Sigmoid colon (tissue), 7 donors: ENCODE measurements around the gene XIAP. TPM values are rescaled to one million over a fixed set of nuclear protein-coding genes. Genes with fewer than 3 reads are reported as not detected.

Source experiments
- DNase-seq: peaks from one replicate; pipeline ENCODE4 v3.0.0-alpha.2; 2019
- H3K27ac ChIP-seq, 4 donors: fragments of 200-600 bp; sonication (generic); one replicate each; pipeline ENCODE4 v1.5.1; 2016 to 2019; ENCODE audit warnings: mild to moderate bottlenecking in 1 of 4
- H3K27me3 ChIP-seq, 3 donors: fragments of 200-600 bp; sonication (generic); one replicate each; pipeline ENCODE4 v1.5.1; 2019; ENCODE audit warnings: mild to moderate bottlenecking in 1 of 3
- H3K36me3 ChIP-seq, 4 donors: fragments of 200-600 bp; sonication (generic); one replicate each; pipeline ENCODE4 v1.5.1; 2016 to 2019
- H3K4me1 ChIP-seq, 4 donors: fragments of 200-600 bp; sonication (generic); one replicate each; pipeline ENCODE4 v1.5.1; 2017 to 2019
- H3K4me3 ChIP-seq, 4 donors: fragments of 200-600 bp; sonication (generic); one replicate each; pipeline ENCODE4 v1.5.1; 2017 to 2019; ENCODE audit warnings: mild to moderate bottlenecking in 2 of 4, moderate library complexity in 1 of 4
- H3K9me3 ChIP-seq, 4 donors: fragments of 200-600 bp in 3 of 4; sonication (generic) in 3 of 4; one replicate each; pipeline versions ENCODE4 v1.5.1 to v1.6.1; 2013 to 2019
- CTCF ChIP-seq, 4 experiments: fragments of 450-650 bp in 3 of 4; fragments of 200-600 bp in 1 of 4; IDR thresholded peaks; one replicate each; pipeline ENCODE4 v1.5.1; 2016 to 2019; ENCODE audit warnings: antibody characterized with exemption in 4 of 4, mild to moderate bottlenecking in 3 of 4, moderate library complexity in 2 of 4
- EP300 ChIP-seq, 4 donors: sonication (generic); formaldehyde crosslinking; IDR thresholded peaks; one replicate each; pipeline ENCODE4 v1.6.1; 2017; ENCODE audit warnings: antibody characterized with exemption in 4 of 4
- POLR2A ChIP-seq, 2 donors: fragments of 450-650 bp; IDR thresholded peaks; one replicate each; pipeline ENCODE4 v1.6.1; 2016; ENCODE audit warnings: antibody characterized with exemption in 2 of 2, mild to moderate bottlenecking in 2 of 2, moderate library complexity in 2 of 2
- POLR2AphosphoS5 ChIP-seq, 4 donors: sonication (generic); formaldehyde crosslinking; IDR thresholded peaks; one replicate each; pipeline ENCODE4 v1.6.1; 2017; ENCODE audit warnings: antibody characterized with exemption in 4 of 4
- WGBS, 2 donors: extraction: QIAGEN DNeasy Blood & Tissue Kit; methylation state at CpG; one replicate each; pipeline ENCODE4 v1.1.7; 2013; 5-methylcytosine and 5-hydroxymethylcytosine counted together
- intact Hi-C: fragments of 100-400 bp; cut with DNase I; formaldehyde crosslinking; loops from one replicate; pipeline ENCODE4 v1.15.1; 2023
- polyA plus RNA-seq, 3 donors: library from polyadenylated mRNA; stranded (reverse); fragments of 200-250 nt; gene quantifications; one replicate each; pipeline ENCODE4 v1.2.3, GENCODE V29; 2013
- total RNA-seq, 4 donors: library from RNA; depleted of rRNA; stranded (reverse); fragments of >200 nt; gene quantifications; one replicate each; pipeline ENCODE4 v1.1.0, GENCODE V29; 2016
- donor health status: healthy with polysubstance abuse.
- donor health status: Bipolar disorder and iron deficiency.
- donor health status: healthy.

The XIAP gene
- total and polyA plus RNA-seq, 7 donors, result 19.2 to 42.1 (median 28.3) TPM

GRCh38 chrX:123959281-123960063 is 99.6 kb downstream of the XIAP start:
- no peaks in the 10 kb centered on the region for H3K36me3 ChIP-seq
- H3K27me3 ChIP-seq, result no peaks in the 10 kb centered on the region
- peak overlapping the region; percentile 43 to 80 (median 66) for H3K4me3 ChIP-seq
- peak; percentile 81 for DNase-seq
- 1 to 2% methylated on average over 35 of the region's 35 CpGs for WGBS, 2 donors
- intact Hi-C loops, result loop anchor here (2.0 to 5.0 kb wide), 4 partner anchors 17 to 127 kb away; no protein-coding TSS in a partner anchor
- no peaks in the 10 kb centered on the region for H3K9me3 ChIP-seq
- peak overlapping the region; percentile 88 to 99 (median 94) for H3K27ac ChIP-seq
- H3K4me1 ChIP-seq, result peaks cover 0 to 6% (median 2%) of the 10 kb centered on the region in 4 donors
- TF ChIP-seq POLR2A (IDR thresholded peaks at IDR 0.05) (no peak), POLR2AphosphoS5 (IDR thresholded peaks at IDR 0.05) (no peak), CTCF (IDR thresholded peaks at IDR 0.05) (no peak), EP300 (IDR thresholded peaks at IDR 0.05) (no peak)

- no peak for DNase-seq
- no peak for TF ChIP-seq CTCF (IDR thresholded peaks at IDR 0.05)
- TF ChIP-seq POLR2A (IDR thresholded peaks at IDR 0.05), result no peak
- TF ChIP-seq EP300 (IDR thresholded peaks at IDR 0.05), result no peak
- TF ChIP-seq POLR2AphosphoS5 (IDR thresholded peaks at IDR 0.05), result no peak
- Histone ChIP-seq H3K9me3 (no peaks in the 10 kb centered on the region), H3K4me1 (peaks cover 0 to 14% (median 4%) of the 10 kb centered on the region in 4 donors), H3K27me3 (no peaks in the 10 kb centered on the region), H3K36me3 (no peaks in the 10 kb centered on the region), H3K4me3 (peak overlapping the region; percentile 70 to 80 (median 79)), H3K27ac (peak overlapping the region; percentile 94 to 99 (median 97))
- intact Hi-C loops, result loop anchor here (2.0 to 5.0 kb wide), 3 partner anchors 16 to 104 kb away; no protein-coding TSS in a partner anchor
- 2% methylated on average over 13 of the region's 13 CpGs for WGBS, 2 donors
These were observed 101.1 kb downstream of the XIAP start for GRCh38 chrX:123960956-123961267.

GRCh38 chrX:123961268-123962005 is 101.6 kb downstream of the XIAP start, which contains the start of gene STAG2:
TSS of gene STAG2 (plus strand) at chrX:123961706. CDS start at chrX:124022628, 60,922 bp downstream.
- no peaks in the 10 kb centered on the region for H3K9me3 ChIP-seq
- H3K27me3 ChIP-seq, result no peaks in the 10 kb centered on the region
- H3K27ac ChIP-seq, result peak within 1 kb of the TSS; percentile 94 to 99 (median 97)
- intact Hi-C loops, result loop anchor here (2.0 to 5.0 kb wide), 3 partner anchors 15 to 103 kb away; no protein-coding TSS in a partner anchor
- H3K4me1 ChIP-seq, result peaks cover 0 to 15% (median 8%) of the 10 kb centered on the region in 4 donors
- DNase-seq, result peak; percentile 93
- 0 to 1% methylated on average over 33 to 38 of the region's 38 CpGs for WGBS, 2 donors
- no peaks in the 10 kb centered on the region for H3K36me3 ChIP-seq
- peak within 1 kb of the TSS; percentile 70 to 80 (median 79) for H3K4me3 ChIP-seq
- TF ChIP-seq POLR2A (IDR thresholded peaks at IDR 0.05) (peak; percentile 13 to 54), CTCF (IDR thresholded peaks at IDR 0.05) (no peak), POLR2AphosphoS5 (IDR thresholded peaks at IDR 0.05) (peak; percentile 71 to 81 (median 74)), EP300 (IDR thresholded peaks at IDR 0.05) (no peak)

GRCh38 chrX:123962006-123962467 is 102.2 kb downstream of the XIAP start:
- H3K36me3 ChIP-seq, result no peaks in the 10 kb centered on the region
- no peak for DNase-seq
- H3K27ac ChIP-seq, result peak overlapping the region; percentile 94 to 99 (median 97)
- WGBS, 2 donors, result 1% methylated on average over 23 of the region's 23 CpGs
- intact Hi-C loops, result loop anchor here (5.0 kb wide), 1 partner anchor 55 kb away; no protein-coding TSS in a partner anchor
- peak overlapping the region; percentile 70 to 80 (median 79) for H3K4me3 ChIP-seq
- TF ChIP-seq CTCF (IDR thresholded peaks at IDR 0.05), result no peak
- no peak for TF ChIP-seq POLR2AphosphoS5 (IDR thresholded peaks at IDR 0.05)
- TF ChIP-seq EP300 (IDR thresholded peaks at IDR 0.05), result no peak
- no peak for TF ChIP-seq POLR2A (IDR thresholded peaks at IDR 0.05)
- peaks cover 0 to 21% (median 10%) of the 10 kb centered on the region in 4 donors for H3K4me1 ChIP-seq
- no peaks in the 10 kb centered on the region for H3K27me3 ChIP-seq
- H3K9me3 ChIP-seq, result no peaks in the 10 kb centered on the region
